ENCODE measurements around the gene PNPLA7. TPM values are rescaled to one million over a fixed set of nuclear protein-coding genes. Genes with fewer than 3 reads are reported as not detected.

The PNPLA7 gene
- total and polyA plus RNA-seq, 7 experiments from 2014 or later, result 2.7 to 28.9 (median 9.0) TPM

DNA sequence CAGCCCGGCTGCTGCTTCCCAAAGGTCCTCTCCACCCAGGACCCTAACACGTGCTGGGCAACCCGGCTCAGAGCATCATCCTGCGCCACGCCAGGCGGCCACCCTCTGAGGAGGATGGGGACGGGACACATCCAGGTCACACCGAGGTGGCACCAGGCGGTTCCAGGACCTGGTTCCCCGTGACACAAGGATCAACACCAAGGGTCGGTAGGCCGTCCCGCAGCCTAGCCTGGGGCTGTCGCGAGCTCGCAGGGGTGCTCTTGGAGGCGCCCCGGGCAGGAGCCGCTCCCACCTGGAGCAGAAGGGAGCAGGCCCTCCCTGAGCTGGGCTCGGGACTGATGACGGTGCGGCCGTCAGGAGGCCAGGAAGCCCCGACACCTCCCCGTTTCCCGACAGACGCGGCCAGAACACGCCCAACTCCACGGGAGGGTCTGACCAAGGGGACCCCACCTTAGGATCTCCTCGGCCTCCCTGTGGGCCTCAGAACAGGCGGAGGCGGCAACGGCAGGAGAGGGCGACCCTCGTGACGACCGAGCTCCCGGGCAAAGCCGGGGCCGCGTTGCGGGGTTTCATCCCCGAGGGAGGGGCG, 133.5 kb downstream of the PNPLA7 start:
- Histone ChIP-seq H3K27ac (ENCODE audit: low read depth, low read length) (peak overlapping the region; percentile 6), H3K9me3 (ENCODE audit: control insufficient read depth in 2 of 3, low read length in 3 of 3) (no peaks in the 10 kb centered on the region), H3K27me3 (ENCODE audit: control insufficient read depth in 2 of 2, insufficient read depth in 2 of 2, low read length in 2 of 2) (no peaks in the 10 kb centered on the region), H3K4me1 (ENCODE audit: control insufficient read depth in 2 of 2, insufficient read depth in 2 of 2, low read length in 2 of 2) (no peaks in the 10 kb centered on the region), H3K36me3 (ENCODE audit: control insufficient read depth in 2 of 3, insufficient read depth in 3 of 3, low read length in 3 of 3) (no peaks in the 10 kb centered on the region), H3K4me3 (ENCODE audit: low read length) (no peak overlapping the region)
- ChIA-PET POLR2A (interaction anchor here (0.5 to 0.6 kb wide), 2 partner anchors 25 to 34 kb away, joined by 3 to 6 read pairs; no protein-coding TSS in a partner anchor), CTCF (interaction anchor here (0.6 kb wide), 1 partner anchor 196 kb away, joined by 3 read pairs; no protein-coding TSS in a partner anchor)
- ATAC-seq, result no peak
- Mint-ChIP-seq H3K36me3 (peaks cover 0 to 6% (median 0%) of the 10 kb centered on the region in 5 donors), H3K27me3 (no peaks in the 10 kb centered on the region), H3K9me3 (no peaks in the 10 kb centered on the region), H3K4me1 (peaks cover 0 to 13% (median 5%) of the 10 kb centered on the region in 7 donors), H3K4me3 (no peak overlapping the region), H3K27ac (no peak overlapping the region)
- DNase-seq, result no peak
- intact Hi-C loops (cut with micrococcal nuclease), result no loop called here

DNA sequence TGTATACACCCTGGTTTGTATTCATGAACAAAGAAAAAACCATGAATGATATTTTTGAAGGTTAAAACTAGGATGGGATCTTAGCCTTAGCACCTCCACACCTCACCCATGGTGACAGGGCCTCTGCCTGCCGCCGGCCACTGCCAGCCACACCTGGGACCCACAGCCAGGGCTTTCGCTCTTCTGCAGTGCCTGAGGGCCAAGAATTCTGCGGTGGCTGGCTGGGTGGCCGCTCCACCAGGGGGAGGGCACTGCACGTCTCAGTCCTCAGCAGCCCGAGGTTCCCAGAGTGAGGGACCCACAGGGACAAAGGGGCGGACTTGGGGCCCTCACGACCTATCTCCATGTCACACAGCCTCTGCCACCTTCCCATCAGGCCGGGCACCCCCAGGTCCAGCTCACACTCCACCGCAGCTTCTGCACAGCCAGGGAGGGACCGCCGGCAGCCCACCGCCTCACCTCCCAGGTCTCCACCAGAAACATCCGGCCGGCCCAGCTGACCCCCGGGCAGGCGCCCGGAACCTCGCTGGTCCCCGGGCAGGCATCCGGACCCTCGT, 134.1 kb downstream of the PNPLA7 start:
- Histone ChIP-seq H3K27me3 (ENCODE audit: control insufficient read depth in 2 of 2, insufficient read depth in 2 of 2, low read length in 2 of 2) (no peaks in the 10 kb centered on the region), H3K4me3 (ENCODE audit: low read length) (no peak overlapping the region), H3K9me3 (ENCODE audit: control insufficient read depth in 2 of 3, low read length in 3 of 3) (no peaks in the 10 kb centered on the region), H3K4me1 (ENCODE audit: control insufficient read depth in 2 of 2, insufficient read depth in 2 of 2, low read length in 2 of 2) (no peaks in the 10 kb centered on the region), H3K27ac (ENCODE audit: low read depth, low read length) (no peak overlapping the region), H3K36me3 (ENCODE audit: control insufficient read depth in 2 of 3, insufficient read depth in 3 of 3, low read length in 3 of 3) (no peaks in the 10 kb centered on the region)
- Mint-ChIP-seq H3K4me3 (no peak overlapping the region), H3K9me3 (no peaks in the 10 kb centered on the region), H3K4me1 (peaks cover 0 to 10% (median 5%) of the 10 kb centered on the region in 7 donors), H3K27ac (no peak overlapping the region), H3K27me3 (no peaks in the 10 kb centered on the region), H3K36me3 (peaks cover 0 to 6% (median 0%) of the 10 kb centered on the region in 5 donors)
- DNase-seq, result no peak
- no peak for ATAC-seq
- CTCF ChIA-PET, result no interaction called here
- POLR2A ChIA-PET, result no interaction called here
- intact Hi-C loops (cut with micrococcal nuclease), result no loop called here

DNA sequence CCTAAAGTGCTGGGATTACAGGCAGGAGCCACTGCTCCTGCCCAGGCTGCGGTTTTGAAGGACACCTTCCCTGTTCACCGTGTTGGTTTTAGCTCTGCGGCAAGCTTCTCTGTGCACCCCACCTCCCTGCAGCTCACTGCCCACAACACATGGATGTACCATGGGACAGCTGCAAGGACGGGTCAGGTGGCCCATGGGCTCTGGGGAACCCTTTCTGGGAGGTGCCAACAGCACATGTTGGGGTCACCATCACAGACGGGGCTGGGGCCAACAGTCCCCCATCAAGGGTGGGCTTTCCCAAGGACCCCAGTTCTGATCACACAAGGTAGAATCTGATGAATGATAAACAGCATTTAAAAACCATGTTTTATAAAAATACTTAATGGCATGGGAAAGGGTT, 134.8 kb downstream of the PNPLA7 start:
- H3K36me3 Mint-ChIP-seq, result peaks cover 0 to 6% (median 0%) of the 10 kb centered on the region in 5 donors
- no peaks in the 10 kb centered on the region for H3K9me3 ChIP-seq (ENCODE audit: control insufficient read depth in 2 of 3, low read length in 3 of 3)
- H3K27me3 Mint-ChIP-seq, result no peaks in the 10 kb centered on the region
- H3K36me3 ChIP-seq (ENCODE audit: control insufficient read depth in 2 of 3, insufficient read depth in 3 of 3, low read length in 3 of 3), result no peaks in the 10 kb centered on the region
- H3K4me3 ChIP-seq (ENCODE audit: low read length), result no peak overlapping the region
- H3K27ac ChIP-seq (ENCODE audit: low read depth, low read length), result no peak overlapping the region
- ATAC-seq (no peak), DNase-seq (no peak)
- peaks cover 0 to 11% (median 5%) of the 10 kb centered on the region in 7 donors for H3K4me1 Mint-ChIP-seq
- peaks cover 0 to 3% of the 10 kb centered on the region in 2 donors for H3K4me1 ChIP-seq (ENCODE audit: control insufficient read depth in 2 of 2, insufficient read depth in 2 of 2, low read length in 2 of 2)
- H3K27ac Mint-ChIP-seq, result peak overlapping the region in 1 of 9 donors; percentile 51
- H3K27me3 ChIP-seq (ENCODE audit: control insufficient read depth in 2 of 2, insufficient read depth in 2 of 2, low read length in 2 of 2), result no peaks in the 10 kb centered on the region
- H3K9me3 Mint-ChIP-seq, result no peaks in the 10 kb centered on the region
- ChIA-PET CTCF (no interaction called here), POLR2A (no interaction called here)
- intact Hi-C loops (cut with micrococcal nuclease), result no loop called here
- peak overlapping the region in 1 of 10 donors; percentile 25 for H3K4me3 Mint-ChIP-seq

DNA sequence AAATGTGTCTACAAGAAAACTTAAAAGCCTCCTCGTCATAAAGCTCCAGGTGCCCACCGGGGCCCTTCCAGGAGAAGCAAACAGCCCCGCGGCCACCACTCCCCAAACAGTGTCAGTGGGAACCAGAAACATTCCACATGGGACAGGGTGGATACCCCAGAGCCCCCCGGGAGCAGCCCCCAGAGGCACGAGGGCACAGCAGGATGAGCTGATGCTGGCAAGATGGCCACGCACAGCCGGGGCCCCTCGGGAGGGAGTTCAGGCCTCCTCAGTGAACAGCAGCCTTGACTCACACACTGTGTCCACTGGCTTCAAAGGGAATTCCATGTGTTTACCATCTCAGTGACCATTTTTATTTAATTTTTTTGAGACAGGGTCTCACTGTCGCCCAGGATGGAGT, 137.8 kb downstream of the PNPLA7 start:
- Histone ChIP-seq H3K4me3 (ENCODE audit: low read length) (no peak overlapping the region), H3K27me3 (ENCODE audit: control insufficient read depth in 2 of 2, insufficient read depth in 2 of 2, low read length in 2 of 2) (no peaks in the 10 kb centered on the region), H3K27ac (ENCODE audit: low read depth, low read length) (no peak overlapping the region), H3K4me1 (ENCODE audit: control insufficient read depth in 2 of 2, insufficient read depth in 2 of 2, low read length in 2 of 2) (peaks cover 0 to 3% of the 10 kb centered on the region in 2 donors), H3K36me3 (ENCODE audit: control insufficient read depth in 2 of 3, insufficient read depth in 3 of 3, low read length in 3 of 3) (no peaks in the 10 kb centered on the region), H3K9me3 (ENCODE audit: control insufficient read depth in 2 of 3, low read length in 3 of 3) (no peaks in the 10 kb centered on the region)
- intact Hi-C loops (cut with micrococcal nuclease), result no loop called here
- H3K9me3 Mint-ChIP-seq, result no peaks in the 10 kb centered on the region
- DNase-seq (no peak), ATAC-seq (no peak)
- peaks cover 0 to 6% (median 0%) of the 10 kb centered on the region in 5 donors for H3K36me3 Mint-ChIP-seq
- H3K27me3 Mint-ChIP-seq, result no peaks in the 10 kb centered on the region
- H3K4me1 Mint-ChIP-seq, result peaks cover 0 to 17% (median 5%) of the 10 kb centered on the region in 7 donors
- no peak overlapping the region for H3K4me3 Mint-ChIP-seq
- CTCF ChIA-PET, result interaction anchor here (0.9 kb wide), 1 partner anchor 10 kb away, joined by 4 read pairs; the partner anchor contains the start of gene EXD3
- POLR2A ChIA-PET, result interaction anchor here (0.7 kb wide), 1 partner anchor 11 kb away, joined by 5 read pairs; no protein-coding TSS in a partner anchor
- H3K27ac Mint-ChIP-seq, result no peak overlapping the region

- Mint-ChIP-seq H3K9me3 (no peaks in the 10 kb centered on the region), H3K27me3 (no peaks in the 10 kb centered on the region), H3K36me3 (peaks cover 0 to 6% (median 0%) of the 10 kb centered on the region in 5 donors), H3K4me1 (peaks cover 0 to 17% (median 5%) of the 10 kb centered on the region in 7 donors), H3K27ac (no peak overlapping the region), H3K4me3 (peak overlapping the region in 2 of 10 donors; percentile 33 to 56)
- ATAC-seq, result peak; percentile 55
- Histone ChIP-seq H3K36me3 (ENCODE audit: control insufficient read depth in 2 of 3, insufficient read depth in 3 of 3, low read length in 3 of 3) (no peaks in the 10 kb centered on the region), H3K4me3 (ENCODE audit: low read length) (no peak overlapping the region), H3K4me1 (ENCODE audit: control insufficient read depth in 2 of 2, insufficient read depth in 2 of 2, low read length in 2 of 2) (peaks cover 3% of the 10 kb centered on the region in 2 donors), H3K27ac (ENCODE audit: low read depth, low read length) (no peak overlapping the region), H3K27me3 (ENCODE audit: control insufficient read depth in 2 of 2, insufficient read depth in 2 of 2, low read length in 2 of 2) (no peaks in the 10 kb centered on the region), H3K9me3 (ENCODE audit: control insufficient read depth in 2 of 3, low read length in 3 of 3) (no peaks in the 10 kb centered on the region)
- CTCF ChIA-PET, result no interaction called here
- intact Hi-C loops (cut with micrococcal nuclease), result no loop called here
- POLR2A ChIA-PET, result interaction anchor here (0.7 kb wide), 1 partner anchor 11 kb away, joined by 5 read pairs; no protein-coding TSS in a partner anchor
- peak in 1 of 9 donors; percentile 47 for DNase-seq
Observed at GRCh38 chr9:137411645-137412380, 138.4 kb downstream of the PNPLA7 start.

GRCh38 chr9:137411260-137411644, 138.9 kb downstream of the PNPLA7 start:
- Histone ChIP-seq H3K36me3 (ENCODE audit: control insufficient read depth in 2 of 3, insufficient read depth in 3 of 3, low read length in 3 of 3) (no peaks in the 10 kb centered on the region), H3K27ac (ENCODE audit: low read depth, low read length) (no peak overlapping the region), H3K27me3 (ENCODE audit: control insufficient read depth in 2 of 2, insufficient read depth in 2 of 2, low read length in 2 of 2) (no peaks in the 10 kb centered on the region), H3K4me3 (ENCODE audit: low read length) (no peak overlapping the region), H3K4me1 (ENCODE audit: control insufficient read depth in 2 of 2, insufficient read depth in 2 of 2, low read length in 2 of 2) (peaks cover 3% of the 10 kb centered on the region in 2 donors), H3K9me3 (ENCODE audit: control insufficient read depth in 2 of 3, low read length in 3 of 3) (no peaks in the 10 kb centered on the region)
- no peak for DNase-seq
- intact Hi-C loops (cut with micrococcal nuclease), result no loop called here
- ChIA-PET CTCF (no interaction called here), POLR2A (no interaction called here)
- Mint-ChIP-seq H3K4me1 (peaks cover under 1 to 17% (median 5%) of the 10 kb centered on the region in 7 donors), H3K4me3 (peak overlapping the region in 2 of 10 donors; percentile 33 to 56), H3K27me3 (no peaks in the 10 kb centered on the region), H3K9me3 (no peaks in the 10 kb centered on the region), H3K27ac (no peak overlapping the region), H3K36me3 (peaks cover 0 to 6% (median 0%) of the 10 kb centered on the region in 5 donors)
- no peak for ATAC-seq

All from naive thymus-derived CD4-positive, alpha-beta T cell (primary cell).